Measurements from ENCODE around the gene APOE. TPM values are rescaled to one million over a fixed set of nuclear protein-coding genes. Genes with fewer than 3 reads are reported as not detected.
"Not testable (repeated sequence)": the region's sequence is repeated elsewhere in the genome, so short reads cannot be mapped to it uniquely, and the experiment has no call there.

APOE gene
- total RNA-seq, 4 donors from 2014 or later, result 9.1 to 92.5 (median 33.6) TPM

DNA sequence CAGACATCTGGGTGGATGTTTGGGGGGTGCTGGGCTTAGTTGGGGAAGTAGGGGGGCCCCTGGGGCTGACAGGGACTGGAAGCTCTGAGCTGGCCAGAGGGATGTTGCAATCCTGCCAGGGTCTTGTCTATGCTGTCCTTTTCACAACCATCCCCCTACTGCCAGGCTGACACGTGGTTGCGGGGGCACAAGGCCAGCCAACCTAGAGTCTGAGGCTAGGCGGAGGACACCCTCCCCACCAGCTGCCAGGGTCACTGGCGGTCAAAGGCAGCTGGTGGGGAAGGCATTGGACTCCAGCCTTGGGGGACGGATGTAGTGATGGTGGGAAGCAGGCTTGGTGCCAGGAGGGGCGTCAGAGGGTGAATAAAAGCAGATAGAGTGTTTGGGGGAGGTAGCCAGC lies 7.3 kb downstream of the APOE start:
- no peak for DNase-seq
- TF ChIP-seq, protein P1, sequence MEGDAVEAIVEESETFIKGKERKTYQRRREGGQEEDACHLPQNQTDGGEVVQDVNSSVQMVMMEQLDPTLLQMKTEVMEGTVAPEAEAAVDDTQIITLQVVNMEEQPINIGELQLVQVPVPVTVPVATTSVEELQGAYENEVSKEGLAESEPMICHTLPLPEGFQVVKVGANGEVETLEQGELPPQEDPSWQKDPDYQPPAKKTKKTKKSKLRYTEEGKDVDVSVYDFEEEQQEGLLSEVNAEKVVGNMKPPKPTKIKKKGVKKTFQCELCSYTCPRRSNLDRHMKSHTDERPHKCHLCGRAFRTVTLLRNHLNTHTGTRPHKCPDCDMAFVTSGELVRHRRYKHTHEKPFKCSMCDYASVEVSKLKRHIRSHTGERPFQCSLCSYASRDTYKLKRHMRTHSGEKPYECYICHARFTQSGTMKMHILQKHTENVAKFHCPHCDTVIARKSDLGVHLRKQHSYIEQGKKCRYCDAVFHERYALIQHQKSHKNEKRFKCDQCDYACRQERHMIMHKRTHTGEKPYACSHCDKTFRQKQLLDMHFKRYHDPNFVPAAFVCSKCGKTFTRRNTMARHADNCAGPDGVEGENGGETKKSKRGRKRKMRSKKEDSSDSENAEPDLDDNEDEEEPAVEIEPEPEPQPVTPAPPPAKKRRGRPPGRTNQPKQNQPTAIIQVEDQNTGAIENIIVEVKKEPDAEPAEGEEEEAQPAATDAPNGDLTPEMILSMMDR (IDR thresholded peaks at IDR 0.05), result no peak
- no peak for TF ChIP-seq POLR2A (IDR thresholded peaks at IDR 0.05)
- intact Hi-C loops (cut with DNase I; ENCODE audit: low total_unique reads), result no loop called here

DNA sequence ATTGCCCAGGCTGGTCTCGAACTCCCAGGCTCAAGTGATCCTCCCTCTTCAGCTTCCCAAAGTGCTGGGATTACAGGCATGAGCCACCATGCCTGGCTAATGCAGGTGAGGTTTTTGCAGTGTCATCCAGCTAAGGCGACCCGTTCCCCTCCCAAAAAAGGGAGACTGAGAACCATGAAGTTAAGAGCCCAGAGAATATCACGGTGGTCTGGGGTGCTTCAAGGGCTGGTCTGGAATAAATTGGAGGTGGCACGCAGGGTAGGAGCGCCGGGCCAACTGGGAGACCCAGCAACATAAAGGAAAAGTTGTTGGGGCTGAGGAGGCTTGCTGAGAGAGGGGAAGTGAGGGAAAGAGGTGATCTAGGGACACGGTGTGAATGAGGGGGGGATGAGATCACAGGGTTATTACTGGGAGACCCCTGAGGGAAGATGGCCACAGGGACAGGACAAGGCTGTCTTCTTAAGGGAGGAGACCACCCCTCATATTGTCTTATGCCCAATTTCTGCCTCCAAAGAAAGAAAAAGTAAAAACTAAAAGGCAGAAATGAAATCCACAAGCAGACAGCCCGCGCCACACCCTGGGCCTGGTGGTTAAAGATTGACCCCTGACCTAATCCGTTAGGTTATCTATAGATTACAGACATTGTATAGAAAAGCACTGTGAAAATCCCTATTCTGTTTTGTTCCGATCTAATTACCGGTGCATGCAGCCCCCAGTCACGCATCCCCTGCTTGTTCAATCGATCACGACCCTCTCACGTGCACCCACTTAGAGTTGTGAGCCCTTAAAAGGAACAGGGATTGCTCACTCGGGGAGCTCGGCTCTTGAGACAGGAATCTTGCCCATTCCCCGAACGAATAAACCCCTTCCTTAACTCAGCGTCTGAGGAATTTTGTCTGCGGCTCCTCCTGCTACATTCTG lies 8.2 kb downstream of the APOE start:
- H3K4me1 ChIP-seq; H3K4me3 ChIP-seq; H3K27ac ChIP-seq; DNase-seq; H3K9me3 ChIP-seq; H3K36me3 ChIP-seq; H3K27me3 ChIP-seq; intact Hi-C loops (cut with DNase I; ENCODE audit: low total_unique reads): not testable (repeated sequence)

More for the DNA sequence above, 7.3 kb downstream of the APOE start:
- H3K4me3 ChIP-seq, result no peak overlapping the region
- no peaks in the 10 kb centered on the region for H3K4me1 ChIP-seq
- no peaks in the 10 kb centered on the region for H3K9me3 ChIP-seq
- H3K27me3 ChIP-seq, result no peaks in the 10 kb centered on the region
- H3K36me3 ChIP-seq, result no peaks in the 10 kb centered on the region
- no peak overlapping the region for H3K27ac ChIP-seq

DNA sequence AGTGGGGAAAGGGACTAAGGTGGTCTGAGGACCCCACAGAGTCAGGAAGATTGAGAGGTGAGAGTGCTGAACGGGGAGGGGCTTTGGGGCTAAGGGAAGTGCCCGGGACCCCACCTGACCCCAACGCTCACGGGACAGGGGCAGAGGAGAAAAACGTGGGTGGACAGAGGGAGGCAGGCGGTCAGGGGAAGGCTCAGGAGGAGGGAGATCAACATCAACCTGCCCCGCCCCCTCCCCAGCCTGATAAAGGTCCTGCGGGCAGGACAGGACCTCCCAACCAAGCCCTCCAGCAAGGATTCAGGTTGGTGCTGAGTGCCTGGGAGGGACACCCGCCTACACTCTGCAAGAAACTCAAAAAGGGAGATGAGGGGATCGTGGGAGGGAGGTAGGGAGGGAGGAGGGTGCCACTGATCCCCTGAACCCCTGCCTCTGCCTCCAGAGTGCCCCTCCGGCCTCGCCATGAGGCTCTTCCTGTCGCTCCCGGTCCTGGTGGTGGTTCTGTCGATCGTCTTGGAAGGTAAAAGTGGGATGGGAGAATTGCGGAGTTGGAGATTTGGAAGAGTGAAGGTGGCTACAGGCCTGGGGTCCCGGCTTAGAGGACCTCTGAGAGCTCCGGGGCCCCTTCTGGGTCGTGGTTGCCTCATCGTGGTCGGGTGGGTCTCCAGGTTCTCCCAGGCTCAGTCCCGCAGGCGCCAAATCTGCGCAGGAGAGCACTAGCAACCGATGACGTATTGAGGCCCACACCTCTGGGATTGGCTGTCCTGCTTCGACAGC lies 9.0 kb downstream of the APOE start, which contains the start of gene APOC1:
APOC1 (plus strand) TSS at position 176 of the 774 bp plus-strand sequence; CDS start at position 460, 284 bp downstream.
- H3K27me3 ChIP-seq; intact Hi-C loops (cut with DNase I; ENCODE audit: low total_unique reads); H3K9me3 ChIP-seq; H3K4me1 ChIP-seq; H3K36me3 ChIP-seq: not testable (repeated sequence)
- peak; percentile 83 to 87 for DNase-seq
- peak within 1 kb of the TSS; percentile 37 to 47 for H3K4me3 ChIP-seq
- peak within 1 kb of the TSS in 1 of 2 donors; percentile 26 for H3K27ac ChIP-seq

DNA sequence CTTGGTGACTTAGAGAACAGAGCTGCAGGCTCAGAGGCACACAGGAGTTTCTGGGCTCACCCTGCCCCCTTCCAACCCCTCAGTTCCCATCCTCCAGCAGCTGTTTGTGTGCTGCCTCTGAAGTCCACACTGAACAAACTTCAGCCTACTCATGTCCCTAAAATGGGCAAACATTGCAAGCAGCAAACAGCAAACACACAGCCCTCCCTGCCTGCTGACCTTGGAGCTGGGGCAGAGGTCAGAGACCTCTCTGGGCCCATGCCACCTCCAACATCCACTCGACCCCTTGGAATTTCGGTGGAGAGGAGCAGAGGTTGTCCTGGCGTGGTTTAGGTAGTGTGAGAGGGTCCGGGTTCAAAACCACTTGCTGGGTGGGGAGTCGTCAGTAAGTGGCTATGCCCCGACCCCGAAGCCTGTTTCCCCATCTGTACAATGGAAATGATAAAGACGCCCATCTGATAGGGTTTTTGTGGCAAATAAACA lies 18.7 kb downstream of the APOE start:
- Histone ChIP-seq H3K4me3 (no peak overlapping the region), H3K27ac (no peak overlapping the region), H3K27me3 (no peaks in the 10 kb centered on the region), H3K9me3 (no peaks in the 10 kb centered on the region), H3K4me1 (no peaks in the 10 kb centered on the region), H3K36me3 (no peaks in the 10 kb centered on the region)
- intact Hi-C loops (cut with DNase I; ENCODE audit: low total_unique reads), result no loop called here
- no peak for TF ChIP-seq POLR2A (IDR thresholded peaks at IDR 0.05)
- TF ChIP-seq, protein P1 (IDR thresholded peaks at IDR 0.05), result no peak
- no peak for DNase-seq

DNA sequence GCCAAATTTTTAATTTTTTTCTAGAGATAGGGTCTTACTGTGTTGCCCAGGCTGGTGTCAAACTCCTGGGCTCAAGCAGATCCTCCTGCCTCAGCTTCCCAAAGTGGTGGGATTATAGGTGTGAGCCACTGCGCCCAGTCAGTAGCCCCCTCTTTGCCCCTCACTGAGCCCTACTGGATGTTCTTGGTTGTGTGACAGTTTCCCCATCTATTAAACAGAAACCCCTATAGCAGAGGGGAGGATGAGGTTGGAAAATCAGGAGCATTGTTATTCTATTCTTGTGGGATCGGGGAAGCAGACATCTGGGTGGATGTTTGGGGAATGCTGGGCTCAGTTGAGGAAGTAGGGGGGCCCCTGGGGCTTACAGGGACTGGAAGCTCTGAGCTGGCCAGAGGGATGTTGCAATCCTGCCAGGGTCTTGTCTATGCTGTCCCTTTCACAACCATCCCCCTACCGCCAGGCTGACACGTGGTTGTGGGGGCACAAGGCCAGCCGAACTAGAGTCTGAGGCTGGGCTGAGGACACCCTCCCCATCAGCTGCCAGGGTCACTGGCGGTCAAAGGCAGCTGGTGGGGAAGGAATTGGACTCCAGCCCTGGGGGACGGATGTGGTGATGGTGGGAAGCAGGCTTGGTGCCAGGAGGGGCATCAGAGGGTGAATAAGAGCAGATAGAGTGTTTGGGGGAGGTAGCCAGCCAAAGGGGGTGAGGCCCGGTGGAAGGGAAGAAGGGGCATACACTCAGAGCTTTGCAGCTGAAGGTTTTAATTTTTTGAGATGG lies 19.7 kb downstream of the APOE start:
- no peaks in the 10 kb centered on the region for H3K27me3 ChIP-seq
- H3K27ac ChIP-seq, result no peak overlapping the region
- DNase-seq, result peak; percentile 49 to 68
- H3K4me3 ChIP-seq, result no peak overlapping the region
- no peaks in the 10 kb centered on the region for H3K9me3 ChIP-seq
- intact Hi-C loops (cut with DNase I; ENCODE audit: low total_unique reads), result no loop called here
- no peaks in the 10 kb centered on the region for H3K36me3 ChIP-seq
- H3K4me1 ChIP-seq, result no peaks in the 10 kb centered on the region
- no peak for TF ChIP-seq POLR2A (IDR thresholded peaks at IDR 0.05)
- TF ChIP-seq, protein P1 (IDR thresholded peaks at IDR 0.05), result no peak

DNA sequence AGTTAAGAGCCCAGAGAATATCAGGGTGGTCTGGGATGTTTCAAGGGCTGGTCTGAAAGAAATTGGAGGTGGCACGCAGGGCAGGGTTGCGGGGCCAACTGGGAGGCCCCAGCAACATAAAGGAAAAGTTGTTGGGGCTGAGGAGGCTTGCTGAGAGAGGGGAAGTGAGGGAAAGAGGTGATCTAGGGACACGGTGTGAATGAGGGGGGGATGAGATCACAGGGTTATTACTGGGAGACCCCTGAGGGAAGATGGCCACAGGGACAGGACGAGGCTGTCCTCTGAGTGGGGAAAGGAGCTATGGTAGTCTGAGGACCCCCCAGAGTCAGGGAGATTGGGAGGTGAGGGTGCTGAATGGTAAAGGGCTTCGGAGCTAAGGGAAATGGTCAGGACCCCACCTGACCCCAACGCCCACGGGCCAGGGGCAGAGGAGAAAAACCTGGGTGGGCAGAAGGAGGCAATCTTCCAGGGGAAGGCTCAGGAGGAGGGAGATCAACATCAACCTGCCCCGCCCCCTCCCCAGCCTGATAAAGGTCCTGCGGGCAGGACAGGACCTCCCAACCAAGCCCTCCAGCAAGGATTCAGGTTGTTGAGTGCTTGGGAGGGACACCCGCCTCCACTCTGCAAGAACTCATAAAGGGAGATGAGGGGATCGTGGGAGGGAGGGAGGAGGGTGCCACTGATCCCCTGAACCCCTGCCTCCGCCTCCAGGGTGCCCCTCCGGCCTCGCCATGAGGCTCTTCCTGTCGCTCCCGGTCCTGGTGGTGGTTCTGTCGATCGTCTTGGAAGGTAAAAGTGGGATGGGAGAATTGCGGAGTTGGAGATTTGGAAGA lies 20.9 kb downstream of the APOE start:
- intact Hi-C loops (cut with DNase I; ENCODE audit: low total_unique reads); H3K4me1 ChIP-seq; H3K4me3 ChIP-seq; DNase-seq; H3K27ac ChIP-seq; H3K9me3 ChIP-seq; H3K36me3 ChIP-seq; H3K27me3 ChIP-seq: not testable (repeated sequence)

All from uterus (tissue), 4 donors.